Body of pancreas (tissue), 4 donors: ENCODE results near the gene UBXN10.

Experiments
- CTCF ChIP-seq, 7 experiments: fragments of 450-650 bp in 4 of 7; fragments of 200-600 bp in 3 of 7; sonication (generic) in 3 of 7; IDR thresholded peaks; one replicate each; pipeline ENCODE4 v1.5.1; 2016 to 2019; ENCODE audit warnings: antibody characterized with exemption in 7 of 7
- POLR2A ChIP-seq, 3 donors: fragments of 450-650 bp; IDR thresholded peaks; one replicate each; pipeline ENCODE4 v1.6.1; 2016; ENCODE audit warnings: antibody characterized with exemption in 3 of 3, mild to moderate bottlenecking in 2 of 3

DNA sequence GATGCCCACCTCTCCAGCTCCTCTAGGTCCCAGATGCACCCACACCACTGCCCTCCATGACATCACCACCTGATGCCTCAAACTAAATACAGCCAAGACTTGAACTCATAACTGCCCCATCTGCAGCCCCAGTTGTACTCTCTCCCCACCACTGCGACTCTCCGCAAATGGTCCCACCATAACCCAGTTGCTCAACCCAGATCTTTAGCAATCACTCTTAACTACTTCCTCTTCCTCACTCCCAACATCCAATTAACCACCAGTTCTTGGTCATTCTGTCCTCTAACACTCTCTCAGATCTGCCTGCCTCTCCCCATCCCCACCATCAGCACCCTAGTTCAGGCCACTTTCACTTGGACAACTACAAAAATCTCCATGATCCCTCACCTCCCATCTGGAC, 37.2 kb downstream of the UBXN10 start:
- no peak for TF ChIP-seq CTCF (IDR thresholded peaks at IDR 0.05)
- TF ChIP-seq POLR2A (IDR thresholded peaks at IDR 0.05), result no peak
